ENCODE data around the gene ZBTB40. TPM values are rescaled to one million over a fixed set of nuclear protein-coding genes. Genes with fewer than 3 reads are reported as not detected.

The ZBTB40 gene
- total and polyA plus RNA-seq, 9 of the 15 experiments (the other 6 are each of a cell fraction or from before 2014, with no cell fraction given), result 2.6 to 26.0 (median 18.8) TPM

DNA sequence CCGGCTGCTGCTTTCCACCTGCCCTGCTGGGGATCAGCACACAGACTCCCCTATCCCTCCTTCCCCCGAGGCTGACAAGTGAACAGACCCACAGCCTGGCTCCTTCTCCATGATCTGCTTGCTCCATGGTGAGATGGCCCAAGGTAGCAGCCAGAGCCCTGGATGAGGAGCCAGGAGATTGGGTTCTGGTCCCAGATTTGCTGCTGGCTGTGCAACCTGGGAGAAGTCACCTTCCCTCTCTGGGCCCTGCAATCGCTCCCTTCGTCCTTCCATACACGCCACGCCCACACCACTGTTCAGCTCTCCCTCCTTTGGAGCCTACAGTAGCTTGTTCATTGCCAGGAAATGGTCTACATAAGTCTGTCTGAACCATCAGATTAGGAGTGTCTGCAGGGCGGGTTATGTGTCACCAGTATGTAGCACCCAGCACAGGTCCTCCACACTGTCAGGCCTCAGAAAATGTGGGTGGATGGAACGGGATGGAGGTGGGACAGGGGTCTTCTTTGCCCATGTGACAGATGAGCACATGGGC, 102.4 kb downstream of the ZBTB40 start (continued):
- TF ChIP-seq, protein P1, sequence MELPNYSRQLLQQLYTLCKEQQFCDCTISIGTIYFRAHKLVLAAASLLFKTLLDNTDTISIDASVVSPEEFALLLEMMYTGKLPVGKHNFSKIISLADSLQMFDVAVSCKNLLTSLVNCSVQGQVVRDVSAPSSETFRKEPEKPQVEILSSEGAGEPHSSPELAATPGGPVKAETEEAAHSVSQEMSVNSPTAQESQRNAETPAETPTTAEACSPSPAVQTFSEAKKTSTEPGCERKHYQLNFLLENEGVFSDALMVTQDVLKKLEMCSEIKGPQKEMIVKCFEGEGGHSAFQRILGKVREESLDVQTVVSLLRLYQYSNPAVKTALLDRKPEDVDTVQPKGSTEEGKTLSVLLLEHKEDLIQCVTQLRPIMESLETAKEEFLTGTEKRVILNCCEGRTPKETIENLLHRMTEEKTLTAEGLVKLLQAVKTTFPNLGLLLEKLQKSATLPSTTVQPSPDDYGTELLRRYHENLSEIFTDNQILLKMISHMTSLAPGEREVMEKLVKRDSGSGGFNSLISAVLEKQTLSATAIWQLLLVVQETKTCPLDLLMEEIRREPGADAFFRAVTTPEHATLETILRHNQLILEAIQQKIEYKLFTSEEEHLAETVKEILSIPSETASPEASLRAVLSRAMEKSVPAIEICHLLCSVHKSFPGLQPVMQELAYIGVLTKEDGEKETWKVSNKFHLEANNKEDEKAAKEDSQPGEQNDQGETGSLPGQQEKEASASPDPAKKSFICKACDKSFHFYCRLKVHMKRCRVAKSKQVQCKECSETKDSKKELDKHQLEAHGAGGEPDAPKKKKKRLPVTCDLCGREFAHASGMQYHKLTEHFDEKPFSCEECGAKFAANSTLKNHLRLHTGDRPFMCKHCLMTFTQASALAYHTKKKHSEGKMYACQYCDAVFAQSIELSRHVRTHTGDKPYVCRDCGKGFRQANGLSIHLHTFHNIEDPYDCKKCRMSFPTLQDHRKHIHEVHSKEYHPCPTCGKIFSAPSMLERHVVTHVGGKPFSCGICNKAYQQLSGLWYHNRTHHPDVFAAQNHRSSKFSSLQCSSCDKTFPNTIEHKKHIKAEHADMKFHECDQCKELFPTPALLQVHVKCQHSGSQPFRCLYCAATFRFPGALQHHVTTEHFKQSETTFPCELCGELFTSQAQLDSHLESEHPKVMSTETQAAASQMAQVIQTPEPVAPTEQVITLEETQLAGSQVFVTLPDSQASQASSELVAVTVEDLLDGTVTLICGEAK (IDR thresholded peaks at IDR 0.05), result no peak
- TF ChIP-seq, protein P1 (CRISPR knock-in tag; IDR thresholded peaks at IDR 0.05), result no peak
- TF ChIP-seq RBM25 (IDR thresholded peaks at IDR 0.05; ENCODE audit: low read depth, low read length, severe bottlenecking) (peak; percentile 31), MXD1 (CRISPR knock-in tag; IDR thresholded peaks at IDR 0.05; ENCODE audit: borderline replicate concordance, poor library complexity, severe bottlenecking) (no peak), ZNF696 (CRISPR knock-in tag; conservative IDR thresholded peaks at IDR 0.05) (no peak), BRF2 (IDR thresholded peaks at IDR 0.05; ENCODE audit: borderline replicate concordance, insufficient read depth, insufficient read length) (no peak), SMARCA5 (IDR thresholded peaks at IDR 0.05) (peak; percentile 67; the same call in 1 of the 2 replicates), BCOR (IDR thresholded peaks at IDR 0.05) (0 out of 2 replicates have a peak, but pooled peaks have one; percentile 20), BRD9 (IDR thresholded peaks at IDR 0.05; ENCODE audit: low read depth, partially characterized antibody) (no peak), KDM1A (IDR thresholded peaks at IDR 0.05) (peak in 1 of 2 experiments; percentile 47; a peak in 1 of 4 replicates), ZFP36 (IDR thresholded peaks at IDR 0.05; ENCODE audit: low read depth, low read length, partially characterized antibody) (peak; percentile 86), STAT6 (CRISPR knock-in tag; IDR thresholded peaks at IDR 0.05) (no peak)
- TF ChIP-seq, protein P2, sequence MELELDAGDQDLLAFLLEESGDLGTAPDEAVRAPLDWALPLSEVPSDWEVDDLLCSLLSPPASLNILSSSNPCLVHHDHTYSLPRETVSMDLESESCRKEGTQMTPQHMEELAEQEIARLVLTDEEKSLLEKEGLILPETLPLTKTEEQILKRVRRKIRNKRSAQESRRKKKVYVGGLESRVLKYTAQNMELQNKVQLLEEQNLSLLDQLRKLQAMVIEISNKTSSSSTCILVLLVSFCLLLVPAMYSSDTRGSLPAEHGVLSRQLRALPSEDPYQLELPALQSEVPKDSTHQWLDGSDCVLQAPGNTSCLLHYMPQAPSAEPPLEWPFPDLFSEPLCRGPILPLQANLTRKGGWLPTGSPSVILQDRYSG (tag; conservative IDR thresholded peaks at IDR 0.05; ENCODE audit: low read depth), result no peak

Data from K562 (cell line).